ENCODE data around the gene EZH2. TPM values are rescaled to one million over a fixed set of nuclear protein-coding genes. Genes with fewer than 3 reads are reported as not detected.

Gene EZH2
- total RNA-seq, 4 donors from 2014 or later: 1.7 to 5.8 (median 2.4) TPM

- TF ChIP-seq, protein P1, sequence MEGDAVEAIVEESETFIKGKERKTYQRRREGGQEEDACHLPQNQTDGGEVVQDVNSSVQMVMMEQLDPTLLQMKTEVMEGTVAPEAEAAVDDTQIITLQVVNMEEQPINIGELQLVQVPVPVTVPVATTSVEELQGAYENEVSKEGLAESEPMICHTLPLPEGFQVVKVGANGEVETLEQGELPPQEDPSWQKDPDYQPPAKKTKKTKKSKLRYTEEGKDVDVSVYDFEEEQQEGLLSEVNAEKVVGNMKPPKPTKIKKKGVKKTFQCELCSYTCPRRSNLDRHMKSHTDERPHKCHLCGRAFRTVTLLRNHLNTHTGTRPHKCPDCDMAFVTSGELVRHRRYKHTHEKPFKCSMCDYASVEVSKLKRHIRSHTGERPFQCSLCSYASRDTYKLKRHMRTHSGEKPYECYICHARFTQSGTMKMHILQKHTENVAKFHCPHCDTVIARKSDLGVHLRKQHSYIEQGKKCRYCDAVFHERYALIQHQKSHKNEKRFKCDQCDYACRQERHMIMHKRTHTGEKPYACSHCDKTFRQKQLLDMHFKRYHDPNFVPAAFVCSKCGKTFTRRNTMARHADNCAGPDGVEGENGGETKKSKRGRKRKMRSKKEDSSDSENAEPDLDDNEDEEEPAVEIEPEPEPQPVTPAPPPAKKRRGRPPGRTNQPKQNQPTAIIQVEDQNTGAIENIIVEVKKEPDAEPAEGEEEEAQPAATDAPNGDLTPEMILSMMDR (IDR thresholded peaks at IDR 0.05): no peak
- DNase-seq (ENCODE audit: low spot score): no peak
- ATAC-seq (ENCODE audit: low FRiP score): no peak
Observed at GRCh38 chr7:148770004-148770403, 114.1 kb downstream of the EZH2 start.

- TF ChIP-seq, protein P1 (IDR thresholded peaks at IDR 0.05): no peak
- DNase-seq (ENCODE audit: low spot score) (no peak), ATAC-seq (ENCODE audit: low FRiP score) (no peak)
Observed at GRCh38 chr7:148763622-148764021, 120.5 kb downstream of the EZH2 start.

GRCh38 chr7:148761499-148762278 lies 122.4 kb downstream of the EZH2 start:
- TF ChIP-seq, protein P1 (IDR thresholded peaks at IDR 0.05): no peak
- no peak for ATAC-seq (ENCODE audit: low FRiP score)
- no peak for DNase-seq (ENCODE audit: low spot score)

Small RNA genes within 50 kb of the gene (small RNA-seq; reads per million reads assigned to genes)
- gene RF00017 (not detected), gene RN7SL569P (not detected), gene RNU7-20P (not detected)

Other genes with a start within 250 kb of the EZH2 start
- 10 to 100 TPM; 47.0 to 74.5 (median 55.7) TPM for gene CUL1, start 185.4 kb downstream of the EZH2 start, total RNA-seq
- 100 to 1,000 TPM in 1 of 4 donors, 10 to 100 TPM in 3; 57.1 to 114 (median 74.0) TPM for gene PDIA4, start 144.2 kb upstream of the EZH2 start, total RNA-seq
- 1 to 10 TPM; 3.0 to 6.0 (median 3.9) TPM for gene ZNF786, start 206.4 kb upstream of the EZH2 start, total RNA-seq
- gene ZNF425, start 242.0 kb upstream of the EZH2 start, total RNA-seq: 1 to 10 TPM; 1.1 to 1.6 (median 1.5) TPM

All from omental fat pad (tissue), 4 donors.